A549 treated with ZK216348 at 1 μM for 4 hours (cell line): ENCODE results near the gene ASIC2. TPM values are rescaled to one million over a fixed set of nuclear protein-coding genes. Genes with fewer than 3 reads are reported as not detected.

ENCODE experiments used
- total RNA-seq: library from RNA; stranded (reverse); fragments of 200-300 nt; extraction: Qiagen RNA extraction; gene quantifications from 5 replicates; pipeline ENCODE4 v1.2.3, GENCODE V29; 2022; ENCODE audit warnings: low read depth

ASIC2 gene
- total RNA-seq: 1.7 to 3.1 TPM (median 2.0 TPM) in 5 replicates

DNA sequence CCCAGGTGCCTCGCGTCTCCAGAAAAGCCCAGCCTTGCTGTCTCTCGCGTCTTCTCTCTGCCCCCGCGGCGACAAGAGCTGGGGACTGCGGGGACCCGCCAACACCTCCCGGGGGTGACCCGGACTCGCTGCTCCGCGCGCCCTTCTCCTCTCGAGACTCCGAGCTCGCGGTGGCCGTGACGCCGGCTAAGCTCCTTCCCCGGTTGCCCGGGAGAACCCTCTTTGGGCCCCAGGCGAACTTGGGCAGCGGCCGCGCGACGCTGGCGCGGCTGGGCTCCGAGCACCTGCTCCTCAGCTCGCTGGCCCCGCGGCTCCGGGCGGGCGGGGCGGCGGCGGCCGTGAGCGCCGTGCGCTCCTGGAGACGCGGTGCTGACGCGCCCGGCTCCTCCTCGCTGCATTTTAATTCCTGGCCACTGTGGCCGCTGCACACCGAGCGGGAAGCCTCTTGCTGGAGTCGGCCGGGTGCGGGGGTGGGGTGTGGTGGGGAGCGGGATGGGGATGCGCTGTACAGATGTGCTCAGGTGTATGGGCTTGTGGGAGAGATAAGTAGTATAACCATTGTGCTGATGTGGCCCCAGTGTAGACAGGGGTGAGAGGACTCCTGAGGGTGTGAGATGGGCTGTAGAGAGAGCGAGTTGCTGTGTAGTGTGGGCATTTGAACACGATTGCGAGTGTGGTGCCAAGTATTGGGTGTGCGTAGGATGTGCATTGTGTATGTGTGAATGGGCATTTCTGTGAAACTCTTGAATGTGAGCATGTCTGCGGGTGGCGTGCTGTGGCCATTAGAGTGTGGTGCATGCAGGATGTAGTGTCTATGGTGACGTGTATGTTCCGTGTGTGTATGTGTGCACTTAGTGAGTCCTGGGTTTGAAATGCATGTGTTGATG, at the start of gene ASIC2:
Gene ASIC2, minus strand, starts transcription at position 315 of the 887 bp plus-strand sequence.

